ENCODE measurements around the gene CRB1. TPM values are rescaled to one million over a fixed set of nuclear protein-coding genes. Genes with fewer than 3 reads are reported as not detected.

CRB1 gene
- total and polyA plus RNA-seq, 2 of the 8 experiments (the other 6 are each of a cell fraction or from before 2014, with no cell fraction given): 0.03 TPM; not detected in 1

- H3K4me2 ChIP-seq (ENCODE audit: insufficient read depth in 1 of 2, low read depth in 2 of 2, low read length in 2 of 2): no peak overlapping the region
Observed at GRCh38 chr1:197330213-197330612, 62.2 kb downstream of the CRB1 start.

More at GRCh38 chr1:197330213-197330612, 62.2 kb downstream of the CRB1 start:
- Histone ChIP-seq H3K4ac (replicated peaks; ENCODE audit: insufficient read length, low read depth, low read length) (no peak overlapping the region), H3K14ac (ENCODE audit: insufficient read length) (no peak overlapping the region), H3K79me1 (ENCODE audit: low read depth, low read length) (no peaks in the 10 kb centered on the region), H3K18ac (ENCODE audit: extremely low read depth, low read length) (no peak overlapping the region), H4K5ac (ENCODE audit: insufficient read length, low read depth, low read length) (no peak overlapping the region), H3K56ac (replicated peaks; ENCODE audit: insufficient read length, low read depth, low read length) (no peak overlapping the region), H3K27ac (ENCODE audit: low read depth, low read length) (no peak overlapping the region), H4K8ac (ENCODE audit: extremely low read depth, insufficient read depth, low read length) (no peak overlapping the region), H2AFZ (ENCODE audit: low read length) (0 out of 2 replicates have a peak overlapping the region, but pooled peaks have one; percentile 32), H4K91ac (replicated peaks; ENCODE audit: insufficient read length, low read length) (no peak overlapping the region), H2AK5ac (ENCODE audit: low read depth, low read length) (no peak overlapping the region), H4K20me1 (replicated peaks in 1 of 2; ENCODE audit: control insufficient read depth in 1 of 2, insufficient read depth in 2 of 2, low read length in 2 of 2) (no peaks in the 10 kb centered on the region), H3K36me3 (ENCODE audit: control insufficient read depth in 2 of 4, insufficient read depth in 4 of 4, low read length in 3 of 4) (no peaks in the 10 kb centered on the region), H2BK20ac (ENCODE audit: low read length) (no peak overlapping the region), H2BK5ac (ENCODE audit: low read depth, low read length) (no peak overlapping the region), H3K4me3 (ENCODE audit: extremely low read depth in 1 of 4, insufficient read depth in 2 of 4, low read depth in 3 of 4, low read length in 4 of 4) (no peak overlapping the region), H3K27me3 (replicated peaks in 1 of 4; ENCODE audit: control insufficient read depth in 3 of 4, extremely low read depth in 1 of 4, insufficient read depth in 3 of 4, low read length in 3 of 4) (no peaks in the 10 kb centered on the region), H3K9me3 (ENCODE audit: insufficient read depth in 2 of 2, low read depth in 1 of 2, low read length in 1 of 2) (no peaks in the 10 kb centered on the region), H2BK120ac (replicated peaks; ENCODE audit: low read depth, low read length) (no peak overlapping the region), H3K23ac (ENCODE audit: insufficient read length) (no peak overlapping the region), H3K9ac (replicated peaks in 1 of 4; ENCODE audit: extremely low read depth in 1 of 4, low read depth in 3 of 4, low read length in 3 of 4) (no peak overlapping the region), H2BK15ac (ENCODE audit: low read length) (no peak overlapping the region), H3K4me1 (replicated peaks in 1 of 4; ENCODE audit: control insufficient read depth in 3 of 4, insufficient read depth in 4 of 4, low read length in 3 of 4) (no peaks in the 10 kb centered on the region), H3K23me2 (ENCODE audit: low read depth, low read length) (no peaks in the 10 kb centered on the region), H2BK12ac (ENCODE audit: low read depth, low read length) (no peak overlapping the region), H3K79me2 (ENCODE audit: control insufficient read depth in 1 of 2, insufficient read depth in 2 of 2, low read length in 2 of 2) (no peaks in the 10 kb centered on the region)
- 88% methylated on average over 4 of the region's 4 CpGs; no CpG with 5 or more reads in 1 of the 2 experiments for WGBS, 2 experiments (ENCODE audit: extremely low coverage in 1 of 2, insufficient coverage in 1 of 2, insufficient read length in 1 of 2, insufficient replicate concordance in 2 of 2, low coverage in 1 of 2, low lambda C conversion rate in 2 of 2, missing lambda C conversion rate in 1 of 2)
- DNase-seq (ENCODE audit: low read depth in 1 of 2, low spot score in 2 of 2) (no peak), FAIRE-seq (no peak)
- CTCF ChIA-PET (ENCODE audit: partially characterized antibody): interaction anchor here (0.6 to 4.4 kb wide), 7 partner anchors 10 to 150 kb away, joined by 3 to 25 read pairs (median 4); no protein-coding TSS in a partner anchor
- POLR2A ChIA-PET (ENCODE audit: partially characterized antibody): no interaction called here
- TF ChIP-seq JUND (IDR thresholded peaks at IDR 0.05; ENCODE audit: low read length): no peak
- TF ChIP-seq MAFK (IDR thresholded peaks at IDR 0.05; ENCODE audit: low read depth, low read length): no peak
- TF ChIP-seq POLR2AphosphoS5 (IDR thresholded peaks at IDR 0.05; ENCODE audit: low read depth, low read length): no peak
- no peak for TF ChIP-seq POLR2A (IDR thresholded peaks at IDR 0.05; ENCODE audit: control extremely low read depth in 1 of 2, low read depth in 2 of 2, low read length in 2 of 2)
- no peak for TF ChIP-seq GTF2F1 (IDR thresholded peaks at IDR 0.05; ENCODE audit: borderline replicate concordance, low read depth, low read length)
- no peak for TF ChIP-seq NRF1 (IDR thresholded peaks at IDR 0.05; ENCODE audit: low read depth, low read length)
- no peak for TF ChIP-seq BCL11A (IDR thresholded peaks at IDR 0.05; ENCODE audit: low read depth in 2 of 2, low read length in 2 of 2)
- no peak for TF ChIP-seq JUN (IDR thresholded peaks at IDR 0.05; ENCODE audit: low read depth, low read length)
